A549 (cell line): ENCODE measurements around the gene UNC5B. TPM values are rescaled to one million over a fixed set of nuclear protein-coding genes. Genes with fewer than 3 reads are reported as not detected.

ENCODE experiments used
- ATAC-seq, 2 experiments: fragments of 200-7000 bp in 1 of 2; fragments of >200 bp in 1 of 2; cut with Nextera tagmentation in 1 of 2; cut with Tn5 transposase in 1 of 2; 3 replicates each; pipeline versions ENCODE4 v1.8.0 to v1.9.1; 2018 to 2020; ENCODE audit warnings: mild to moderate bottlenecking in 1 of 2, moderate library complexity in 1 of 2
- CTCF ChIA-PET: fragments of 300-600 bp; sonication (Branson Sonifier 250); formaldehyde crosslinking; extraction: SDS; loops from one replicate; lab custom pipeline; 2021; ENCODE audit warnings: antibody characterized with exemption, inconsistent platforms; lab: Yijun Ruan, JAX
- POLR2A ChIA-PET: fragments of 350-600 bp; formaldehyde crosslinking; extraction: SDS; loops from one replicate; lab custom pipeline; 2021; ENCODE audit warnings: antibody characterized with exemption, inconsistent platforms; lab: Yijun Ruan, JAX
- DNase-seq, 2 experiments: peaks; one replicate each; pipeline versions ENCODE4 v3.0.0 to v3.0.0-alpha.2; 2011 to 2016; ENCODE audit warnings: low read depth in 1 of 2, low spot score in 1 of 2
- FAIRE-seq: peaks from 2 replicates; lab custom pipeline; 2011; peaks lifted over from hg19 to GRCh38; lab: Jason Lieb, UNC
- H3K27ac ChIP-seq, 2 experiments: fragments of >200 bp; sonication (Bioruptor Twin); formaldehyde crosslinking; 3 replicates each; pipeline ENCODE4 v1.5.1; 2016 to 2017
- H3K4me1 ChIP-seq: fragments of >200 bp; sonication (Bioruptor Twin); formaldehyde crosslinking; 3 replicates; pipeline ENCODE4 v1.6.1; 2016
- H3K4me2 ChIP-seq: fragments of >200 bp; sonication (Bioruptor Twin); formaldehyde crosslinking; 3 replicates; pipeline ENCODE4 v1.6.1; 2016
- H3K4me3 ChIP-seq: fragments of >200 bp; sonication (Bioruptor Twin); formaldehyde crosslinking; 3 replicates; pipeline ENCODE4 v1.5.1; 2016
- H3K9me3 ChIP-seq: fragments of >200 bp; sonication (Bioruptor Twin); formaldehyde crosslinking; 3 replicates; pipeline ENCODE4 v1.6.1; 2016
- BHLHE40 ChIP-seq: IDR thresholded peaks from 2 replicates; pipeline ENCODE4 v1.6.1; 2012; ENCODE audit warnings: low read depth, low read length, inconsistent platforms
- CBX2 ChIP-seq: fragments of 200-600 bp; sonication (generic); IDR thresholded peaks from 2 replicates; pipeline ENCODE4 v1.6.1; 2016; ENCODE audit warnings: low read depth, mild to moderate bottlenecking, borderline replicate concordance
- CEBPB ChIP-seq, 2 experiments: fragments of >200 bp in 1 of 2; sonication (Bioruptor Twin) in 1 of 2; formaldehyde crosslinking in 1 of 2; IDR thresholded peaks; 2 replicates each; pipeline ENCODE4 v1.6.1; 2012 to 2016
- CHD2 ChIP-seq: fragments of 150-350 bp; IDR thresholded peaks from 2 replicates; pipeline ENCODE4 v1.6.1; 2014; ENCODE audit warnings: low read length; ENCODE audit not compliant: partially characterized antibody
- CHD4 ChIP-seq: fragments of 200-600 bp; sonication (generic); IDR thresholded peaks from 2 replicates; pipeline ENCODE4 v1.6.1; 2016; ENCODE audit warnings: antibody characterized with exemption, mild to moderate bottlenecking, borderline replicate concordance
- EHF ChIP-seq: fragments of 250-450 bp; sonication (Bioruptor Pico); IDR thresholded peaks from 2 replicates; pipeline ENCODE4 v1.5.0; 2020; ENCODE audit warnings: mild to moderate bottlenecking
- FOSB ChIP-seq: fragments of 250-450 bp; sonication (Bioruptor Pico); IDR thresholded peaks from 2 replicates; pipeline ENCODE4 v1.5.0; 2020; ENCODE audit warnings: mild to moderate bottlenecking, moderate library complexity
- FOSL2 ChIP-seq, 2 experiments: fragments of 450-650 bp in 1 of 2; fragments of >200 bp in 1 of 2; sonication (Bioruptor Twin) in 1 of 2; formaldehyde crosslinking; IDR thresholded peaks; 2 replicates each; pipeline versions ENCODE4 v1.5.0 to v1.6.1; 2016 to 2020; ENCODE audit warnings: mild to moderate bottlenecking in 1 of 2, moderate library complexity in 1 of 2
- KDM1A ChIP-seq: fragments of 200-600 bp; sonication (generic); IDR thresholded peaks from 2 replicates; pipeline ENCODE4 v1.6.1; 2016; ENCODE audit warnings: low read depth, mild to moderate bottlenecking
- MAZ ChIP-seq: fragments of 150-350 bp; IDR thresholded peaks from 2 replicates; pipeline ENCODE4 v1.6.1; 2014; ENCODE audit warnings: antibody characterized with exemption, low read depth, low read length, borderline replicate concordance
- MYC ChIP-seq: IDR thresholded peaks from 2 replicates; pipeline ENCODE4 v1.6.1; 2012; ENCODE audit warnings: mild to moderate bottlenecking, inconsistent platforms, low read length, improper control_type of control experiment, borderline replicate concordance
- RARB ChIP-seq: fragments of 250-450 bp; sonication (Bioruptor Pico); IDR thresholded peaks from 2 replicates; pipeline ENCODE4 v1.8.0; 2021; ENCODE audit warnings: mild to moderate bottlenecking, moderate library complexity
- RCOR1 ChIP-seq: fragments of 150-350 bp; IDR thresholded peaks from 2 replicates; pipeline ENCODE4 v1.6.1; 2014; ENCODE audit warnings: antibody characterized with exemption, low read length, low read depth
- ZC3H11A ChIP-seq: fragments of 450-650 bp; IDR thresholded peaks from 2 replicates; pipeline ENCODE4 v1.6.1; 2014; ENCODE audit warnings: antibody characterized with exemption, mild to moderate bottlenecking
- ZFP36 ChIP-seq: fragments of 450-650 bp; IDR thresholded peaks from 2 replicates; pipeline ENCODE4 v1.6.1; 2014; ENCODE audit warnings: borderline replicate concordance; ENCODE audit not compliant: partially characterized antibody
- WGBS: methylation state at CpG from one replicate; pipeline ENCODE4 v1.1.6; 2017; ENCODE audit errors: missing lambda C conversion rate; 5-methylcytosine and 5-hydroxymethylcytosine counted together
- polyA plus RNA-seq, 4 experiments: library from polyadenylated mRNA; depleted of rRNA in 3 of 4; stranded (reverse); fragments of >200 nt; fragmentation: RNase III in 1 of 4; extraction: RNeasy Plus Mini Kit Qiagen cat#74134 plus additional on column Dnase treatment in 1 of 4; gene quantifications; 2 replicates in 3 of 4; 3 replicates in 1 of 4; pipeline ENCODE4 v1.2.3, GENCODE V29; 2011 to 2017
- TF ChIP-seq, protein P1 (sequence below): fragments of >200 bp; sonication (Bioruptor Twin); formaldehyde crosslinking; IDR thresholded peaks from 3 replicates; pipeline ENCODE4 v1.6.1; 2016

Gene UNC5B
- polyA plus RNA-seq, 2 of the 4 experiments (the other 2 are of a cell fraction) = 0.14 to 1.0 TPM

DNA sequence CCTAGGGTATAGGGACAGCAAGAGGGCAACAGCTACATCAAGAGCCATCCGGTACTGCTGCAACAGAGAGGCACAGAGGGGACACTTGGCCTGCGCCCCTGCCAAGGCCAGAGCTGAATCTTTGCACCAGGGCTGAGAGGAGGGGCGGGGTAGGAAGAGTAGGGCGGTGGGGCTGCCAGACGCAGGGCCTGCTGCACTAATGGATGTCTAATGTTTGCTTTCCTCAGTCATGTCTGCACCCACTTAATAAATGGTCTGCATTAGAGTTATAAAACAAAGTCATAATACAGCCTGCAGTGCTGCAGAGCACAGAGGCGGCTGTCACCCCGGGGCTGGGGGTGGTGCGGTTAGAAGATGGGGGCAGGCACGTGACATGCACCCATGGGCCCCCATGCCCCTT is 64.5 kb downstream of the UNC5B start:
- WGBS = 81% methylated on average over 7 of the region's 9 CpGs
- ATAC-seq (no peak), FAIRE-seq (no peak), DNase-seq (no peak)
- Histone ChIP-seq H3K9me3 (no peaks in the 10 kb centered on the region), H3K27ac (no peak overlapping the region), H3K4me1 (0 out of 3 replicates have a peak, but pooled peaks cover 3% of the 10 kb centered on the region), H3K4me2 (no peak overlapping the region), H3K4me3 (no peak overlapping the region)
- TF ChIP-seq MYC = no peak
- TF ChIP-seq FOSB (CRISPR knock-in tag) = no peak
- ChIA-PET POLR2A (no interaction called here), CTCF (interaction anchor here (0.6 to 25.1 kb wide), 9 partner anchors 7 to 727 kb away, joined by 3 to 362 read pairs (median 9); partner anchors contain the start of gene PCBD1)

DNA sequence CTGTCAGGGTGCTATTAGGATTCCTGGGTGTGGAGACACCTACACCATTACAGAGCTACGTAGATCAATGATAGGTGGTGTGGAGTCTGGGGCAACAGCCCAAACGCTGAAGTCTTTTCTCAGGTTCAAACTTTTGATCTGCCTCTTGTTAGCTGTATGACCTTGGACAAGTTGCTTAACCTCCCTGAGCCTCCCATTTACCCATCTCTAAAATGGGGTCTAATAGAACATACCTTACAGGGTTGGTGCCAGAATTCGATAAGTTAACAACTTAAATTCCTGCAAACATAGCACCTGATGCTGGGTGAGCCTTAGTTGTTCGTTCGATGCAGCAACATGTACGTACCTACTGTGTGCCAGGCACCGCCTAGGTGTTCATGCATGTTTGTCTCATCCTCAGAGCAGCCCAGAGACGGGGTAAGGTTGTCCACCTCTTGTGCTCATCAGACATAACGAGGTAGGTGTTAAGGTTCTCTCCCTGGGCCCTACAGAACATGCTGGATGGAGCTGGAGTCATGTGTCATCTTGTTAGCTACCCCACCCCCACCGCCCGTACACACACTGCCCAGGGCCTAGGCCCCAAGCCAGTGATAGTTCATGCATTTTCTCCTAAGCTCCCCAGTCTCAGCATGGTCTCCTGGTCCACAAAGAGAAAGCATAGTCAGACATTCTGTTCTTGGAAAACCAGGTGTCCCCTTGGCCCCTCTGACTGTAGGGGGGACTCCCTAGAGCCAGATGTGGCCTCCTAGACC is 65.7 kb downstream of the UNC5B start:
- CTCF ChIA-PET = interaction anchor here (1.2 to 25.1 kb wide), 6 partner anchors 8 to 728 kb away, joined by 3 to 362 read pairs (median 26); no protein-coding TSS in a partner anchor
- Histone ChIP-seq H3K4me2 (no peak overlapping the region), H3K9me3 (no peaks in the 10 kb centered on the region), H3K4me3 (no peak overlapping the region), H3K4me1 (no peaks in the 10 kb centered on the region), H3K27ac (no peak overlapping the region)
- no peak for DNase-seq
- WGBS = 68% methylated on average over 8 of the region's 11 CpGs
- POLR2A ChIA-PET = no interaction called here
- TF ChIP-seq CHD4 (no peak), ZC3H11A (no peak), RCOR1 (no peak), MAZ (no peak), RARB (CRISPR knock-in tag) (no peak), KDM1A (no peak), CBX2 (no peak)
- TF ChIP-seq, protein P1, sequence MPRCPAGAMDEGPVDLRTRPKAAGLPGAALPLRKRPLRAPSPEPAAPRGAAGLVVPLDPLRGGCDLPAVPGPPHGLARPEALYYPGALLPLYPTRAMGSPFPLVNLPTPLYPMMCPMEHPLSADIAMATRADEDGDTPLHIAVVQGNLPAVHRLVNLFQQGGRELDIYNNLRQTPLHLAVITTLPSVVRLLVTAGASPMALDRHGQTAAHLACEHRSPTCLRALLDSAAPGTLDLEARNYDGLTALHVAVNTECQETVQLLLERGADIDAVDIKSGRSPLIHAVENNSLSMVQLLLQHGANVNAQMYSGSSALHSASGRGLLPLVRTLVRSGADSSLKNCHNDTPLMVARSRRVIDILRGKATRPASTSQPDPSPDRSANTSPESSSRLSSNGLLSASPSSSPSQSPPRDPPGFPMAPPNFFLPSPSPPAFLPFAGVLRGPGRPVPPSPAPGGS = no peak
- no peak for FAIRE-seq
- ATAC-seq = no peak

- WGBS = 66% methylated on average over 14 of the region's 19 CpGs
- H3K4me1 ChIP-seq = no peaks in the 10 kb centered on the region
- no peak for ATAC-seq
- no peak for DNase-seq
- FAIRE-seq = no peak
- H3K9me3 ChIP-seq = no peaks in the 10 kb centered on the region
- ChIA-PET CTCF (interaction anchor here (1.2 to 25.1 kb wide), 5 partner anchors 9 to 372 kb away, joined by 3 to 362 read pairs (median 49); no protein-coding TSS in a partner anchor), POLR2A (no interaction called here)
- no peak overlapping the region for H3K4me2 ChIP-seq
- no peak overlapping the region for H3K4me3 ChIP-seq
- no peak for TF ChIP-seq EHF (CRISPR knock-in tag)
- no peak for TF ChIP-seq CEBPB (IDR thresholded peaks at IDR 0.05)
- no peak for TF ChIP-seq MYC
- no peak for TF ChIP-seq ZFP36
- no peak for TF ChIP-seq BHLHE40
- no peak overlapping the region for H3K27ac ChIP-seq
Measured at GRCh38 chr10:71278691-71279588, 66.6 kb downstream of the UNC5B start.

- 81% methylated on average over 8 of the region's 22 CpGs for WGBS
- FAIRE-seq = no peak
- ChIA-PET POLR2A (no interaction called here), CTCF (interaction anchor here (5.5 to 25.1 kb wide), 3 partner anchors 10 to 373 kb away, joined by 49 to 362 read pairs (median 64); no protein-coding TSS in a partner anchor)
- no peak for DNase-seq
- Histone ChIP-seq H3K4me1 (no peaks in the 10 kb centered on the region), H3K27ac (no peak overlapping the region), H3K9me3 (no peaks in the 10 kb centered on the region), H3K4me3 (no peak overlapping the region), H3K4me2 (no peak overlapping the region)
- ATAC-seq = no peak
- TF ChIP-seq CHD2 = no peak
- no peak for TF ChIP-seq FOSL2 (IDR thresholded peaks at IDR 0.05)
- TF ChIP-seq FOSL2 (CRISPR knock-in tag; IDR thresholded peaks at IDR 0.05) = no peak
Measured at GRCh38 chr10:71279590-71280170, 67.3 kb downstream of the UNC5B start.
